Right lung (tissue), 5 donors: ENCODE data around the gene UXS1. TPM values are rescaled to one million over a fixed set of nuclear protein-coding genes. Genes with fewer than 3 reads are reported as not detected.

Source experiments
- DNase-seq, 2 donors: peaks; one replicate each; pipeline ENCODE4 v3.0.0-alpha.2; 2013
- polyA plus RNA-seq, 5 donors: library from polyadenylated mRNA; unstranded; fragments of 120-200 nt; gene quantifications; one replicate each; pipeline versions ENCODE4 v1.2.1 to v1.2.3, GENCODE V29; 2013; ENCODE audit warnings: inconsistent platforms in 1 of 5, low replicate concordance in 1 of 5; ENCODE audit not compliant: insufficient read length in 5 of 5, insufficient read depth in 1 of 5

Gene UXS1
- polyA plus RNA-seq, 5 donors = 85.7 to 98.2 (median 92.4) TPM

- no peak for DNase-seq
Observed at GRCh38 chr2:106054880-106055655, 139.0 kb downstream of the UXS1 start.

DNA sequence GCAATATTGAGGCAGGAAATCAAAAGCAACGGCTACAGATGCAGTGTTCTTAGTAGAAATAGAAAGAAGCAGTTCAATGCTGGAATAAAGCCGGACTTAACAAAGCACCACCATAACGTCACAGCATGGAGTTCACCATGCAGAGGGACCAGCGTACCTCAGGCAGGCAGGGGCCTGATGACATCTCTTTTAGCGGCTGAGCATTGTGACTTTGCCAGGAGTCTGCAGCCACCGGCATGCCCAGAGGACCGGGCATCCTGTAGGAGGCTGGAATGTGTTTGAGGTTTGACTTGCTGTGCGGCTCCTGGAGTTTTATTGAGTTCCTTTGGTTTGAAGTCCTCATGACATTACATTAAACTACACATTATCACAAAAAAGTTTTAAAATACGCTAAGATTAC, 139.8 kb downstream of the UXS1 start:
- no peak for DNase-seq

DNA sequence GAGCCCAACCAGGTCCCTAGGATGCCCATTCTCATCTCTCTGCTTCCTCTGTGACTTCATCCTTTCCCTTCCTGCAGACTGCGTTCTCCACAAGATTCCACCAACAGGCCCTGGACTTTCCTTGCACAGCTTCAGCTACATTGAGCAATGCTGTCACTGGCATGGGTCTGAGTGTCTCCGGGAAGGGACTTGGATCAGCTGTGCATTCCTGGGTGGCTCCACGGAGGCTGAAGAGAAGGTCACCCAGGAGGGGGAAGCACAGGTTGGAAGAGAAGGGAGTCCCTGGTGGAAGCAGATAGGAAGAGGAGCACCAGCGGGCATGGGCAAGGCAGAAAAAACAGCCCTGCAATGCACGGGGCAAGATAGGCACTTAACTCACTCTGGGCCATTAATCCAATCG, 140.5 kb downstream of the UXS1 start:
- no peak for DNase-seq

GRCh38 chr2:106053116-106053515, 141.0 kb downstream of the UXS1 start:
- DNase-seq = no peak

- no peak for DNase-seq
Observed at GRCh38 chr2:106044859-106045258, 149.2 kb downstream of the UXS1 start.

DNA sequence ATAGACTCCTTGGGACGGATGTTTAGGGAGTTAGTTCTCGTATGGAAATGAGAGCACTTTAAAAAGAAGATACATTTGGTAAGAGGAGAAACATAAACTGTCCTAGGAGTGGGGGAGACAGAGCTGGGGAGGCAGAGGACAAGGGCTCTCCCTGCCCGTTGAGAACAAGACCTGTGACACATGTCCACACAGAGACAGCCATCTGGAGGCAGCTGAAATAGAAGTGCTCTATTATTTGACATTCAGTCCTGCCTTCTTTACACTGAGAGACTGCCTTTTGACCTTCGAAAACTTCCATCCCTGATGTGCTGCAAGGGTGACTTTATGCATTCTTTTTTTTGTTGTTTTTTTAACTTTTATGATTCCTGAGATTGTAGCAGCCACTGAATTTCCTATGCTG, 150.1 kb downstream of the UXS1 start:
- DNase-seq = no peak
